Measurements from ENCODE around the gene CHIT1.

DNA sequence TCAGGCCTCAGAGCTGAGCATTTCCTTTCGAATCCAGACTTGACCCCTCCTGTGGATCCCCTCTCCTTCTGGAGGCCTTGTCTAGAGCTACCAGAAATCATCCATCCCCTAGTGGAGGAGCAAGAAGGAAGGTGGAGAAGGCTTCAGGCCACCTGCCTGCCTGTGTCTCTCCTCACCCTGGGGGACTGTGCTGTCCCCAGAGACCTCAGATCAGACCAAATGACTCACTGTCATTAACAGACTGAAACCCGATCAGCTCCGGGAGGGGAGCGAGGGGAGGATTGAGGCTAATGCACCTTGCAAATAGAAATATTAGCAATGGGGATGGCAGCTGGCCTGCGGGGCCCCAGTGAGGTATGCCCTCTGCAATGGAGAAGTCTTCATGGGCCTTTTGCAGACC is 55.9 kb downstream of the CHIT1 start:
- TF ChIP-seq POLR2AphosphoS5 (IDR thresholded peaks at IDR 0.05; ENCODE audit: borderline replicate concordance, low read depth, low read length) (no peak), EZH2 (IDR thresholded peaks at IDR 0.05) (no peak)
